Mesenchymal stem cell (in vitro differentiated cells and primary cell): ENCODE data around the gene PFN3.

ENCODE experiments used
- DNase-seq: peaks from one replicate; pipeline ENCODE4 v3.0.0-alpha.2; 2013
- H2AFZ ChIP-seq: one replicate; pipeline ENCODE4 v1.6.1; 2013; ENCODE audit warnings: low read depth, mild to moderate bottlenecking, control low read depth, inconsistent platforms, low read length, moderate library complexity
- H2AK5ac ChIP-seq: 2 replicates; pipeline ENCODE4 v1.6.1; 2013; ENCODE audit warnings: low read length, moderate library complexity, mild to moderate bottlenecking, inconsistent platforms; ENCODE audit not compliant: severe bottlenecking
- H2BK120ac ChIP-seq: one replicate; pipeline ENCODE4 v1.6.1; 2013; ENCODE audit warnings: low read depth, mild to moderate bottlenecking, inconsistent platforms, low read length, moderate library complexity
- H2BK12ac ChIP-seq, 2 experiments: one replicate each; pipeline ENCODE4 v1.6.1; 2013; ENCODE audit warnings: inconsistent platforms in 2 of 2, low read length in 2 of 2, mild to moderate bottlenecking in 2 of 2, moderate library complexity in 2 of 2, control low read depth in 1 of 2
- H2BK15ac ChIP-seq: one replicate; pipeline ENCODE4 v1.6.1; 2013; ENCODE audit warnings: mild to moderate bottlenecking, low read depth, inconsistent platforms; ENCODE audit not compliant: poor library complexity, severe bottlenecking
- H2BK5ac ChIP-seq: 2 replicates; pipeline ENCODE4 v1.6.1; 2013; ENCODE audit warnings: low read depth, mild to moderate bottlenecking, low read length, control low read depth, inconsistent platforms; ENCODE audit not compliant: poor library complexity, severe bottlenecking
- H3K14ac ChIP-seq, 2 experiments: one replicate each; pipeline ENCODE4 v1.6.1; 2013; ENCODE audit warnings: inconsistent platforms in 2 of 2, low read length in 2 of 2, control low read depth in 1 of 2, mild to moderate bottlenecking in 1 of 2, moderate library complexity in 1 of 2
- H3K18ac ChIP-seq, 2 experiments: one replicate each; pipeline ENCODE4 v1.6.1; 2013; ENCODE audit warnings: inconsistent platforms in 2 of 2, low read length in 2 of 2, control low read depth in 1 of 2, low read depth in 1 of 2, mild to moderate bottlenecking in 1 of 2
- H3K23ac ChIP-seq, 2 experiments: one replicate each; pipeline ENCODE4 v1.6.1; 2013; ENCODE audit warnings: inconsistent platforms in 2 of 2, low read length in 2 of 2, mild to moderate bottlenecking in 2 of 2, moderate library complexity in 2 of 2, control low read depth in 1 of 2
- H3K27ac ChIP-seq: 2 replicates; pipeline ENCODE4 v1.5.1; 2013; ENCODE audit warnings: mild to moderate bottlenecking, moderate library complexity, low read length, control low read depth, inconsistent platforms; ENCODE audit not compliant: poor library complexity, severe bottlenecking
- H3K27me3 ChIP-seq, 2 experiments: 2 replicates each; pipeline versions ENCODE4 v1.6.1 to v1.7.0; 2013; ENCODE audit warnings: low read length in 2 of 2, mild to moderate bottlenecking in 2 of 2, moderate library complexity in 2 of 2, control low read depth in 1 of 2, inconsistent platforms in 1 of 2; ENCODE audit not compliant: control insufficient read depth in 1 of 2, insufficient read depth in 1 of 2
- H3K36me3 ChIP-seq, 2 experiments: 2 replicates each; pipeline versions ENCODE4 v1.6.1 to v1.7.0; 2013; ENCODE audit warnings: low read length in 2 of 2, control low read depth in 1 of 2, inconsistent platforms in 1 of 2, low read depth in 1 of 2, mild to moderate bottlenecking in 1 of 2; ENCODE audit not compliant: insufficient read depth in 2 of 2, control insufficient read depth in 1 of 2
- H3K4ac ChIP-seq, 2 experiments: one replicate each; pipeline ENCODE4 v1.6.1; 2013; ENCODE audit warnings: inconsistent platforms in 2 of 2, low read length in 2 of 2, mild to moderate bottlenecking in 2 of 2, moderate library complexity in 2 of 2, control low read depth in 1 of 2, low read depth in 1 of 2
- H3K4me1 ChIP-seq: 2 replicates; pipeline ENCODE4 v1.6.1; 2013; ENCODE audit warnings: low read depth, low read length, control low read depth; ENCODE audit not compliant: control insufficient read depth, insufficient read depth
- H3K4me2 ChIP-seq: 2 replicates; pipeline ENCODE4 v1.6.1; 2013; ENCODE audit warnings: low read length, mild to moderate bottlenecking, inconsistent platforms; ENCODE audit not compliant: poor library complexity, severe bottlenecking
- H3K4me3 ChIP-seq, 2 experiments: 2 replicates each; pipeline versions ENCODE4 v1.5.1 to v1.7.0; 2013; ENCODE audit warnings: low read length in 2 of 2, mild to moderate bottlenecking in 2 of 2, control low read depth in 1 of 2, low read depth in 1 of 2; ENCODE audit not compliant: insufficient read depth in 1 of 2
- H3K79me1 ChIP-seq: replicated peaks from 2 replicates; pipeline ENCODE4 v1.6.1; 2013; ENCODE audit warnings: mild to moderate bottlenecking, control low read depth, low read length, inconsistent platforms; ENCODE audit not compliant: poor library complexity, severe bottlenecking
- H3K9ac ChIP-seq: 2 replicates; pipeline ENCODE4 v1.7.0; 2013; ENCODE audit warnings: mild to moderate bottlenecking, low read length, moderate library complexity
- H3K9me3 ChIP-seq: 2 replicates; pipeline ENCODE4 v1.7.0; 2013; ENCODE audit warnings: mild to moderate bottlenecking, low read length; ENCODE audit not compliant: control insufficient read depth
- H4K8ac ChIP-seq: one replicate; pipeline ENCODE4 v1.6.1; 2013; ENCODE audit warnings: inconsistent platforms, mild to moderate bottlenecking, low read length, moderate library complexity
- H4K91ac ChIP-seq: one replicate; pipeline ENCODE4 v1.6.1; 2013; ENCODE audit warnings: mild to moderate bottlenecking, low read length, inconsistent platforms
- WGBS: methylation state at CpG from one replicate; pipeline ENCODE4 v1.1.7; 2013; ENCODE audit warnings: mixed read lengths; 5-methylcytosine and 5-hydroxymethylcytosine counted together

The PFN3 gene

DNA sequence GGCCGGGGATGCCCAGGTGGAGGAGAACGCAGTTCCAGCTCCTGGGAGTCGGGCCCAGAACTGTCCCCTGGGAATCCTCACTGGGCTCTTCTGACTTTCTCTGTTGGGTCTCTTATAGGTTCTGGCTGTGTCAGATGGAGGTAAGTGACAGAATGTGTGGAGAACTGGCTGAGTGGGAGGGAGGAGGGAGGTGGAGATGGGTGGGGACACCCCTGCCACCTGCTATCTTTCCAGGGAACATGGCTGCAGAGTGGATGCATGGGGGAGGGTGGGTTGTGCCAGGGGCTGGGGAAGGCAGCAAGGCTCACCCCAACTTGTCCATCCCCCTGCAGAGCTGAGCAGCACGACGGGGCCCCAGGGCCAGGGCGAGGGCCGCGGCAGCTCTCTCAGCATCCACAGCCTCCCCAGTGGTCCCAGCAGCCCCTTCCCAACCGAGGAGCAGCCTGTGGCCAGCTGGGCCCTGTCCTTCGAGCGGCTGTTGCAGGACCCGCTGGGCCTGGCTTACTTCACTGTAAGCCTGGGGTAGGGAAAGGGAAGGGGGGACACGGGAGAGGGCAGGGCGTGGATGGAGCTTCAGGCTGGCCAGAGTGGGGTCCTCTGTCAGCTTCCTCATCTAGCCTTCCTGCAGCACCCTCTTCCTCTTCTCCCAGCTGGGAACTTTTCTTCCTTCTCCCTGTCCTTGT, 34.5 kb downstream of the PFN3 start:
- Histone ChIP-seq H3K4me1 (peaks cover 32% of the 10 kb centered on the region), H2BK5ac (no peak overlapping the region), H3K36me3 (no peaks in the 10 kb centered on the region), H3K27me3 (peaks cover 0 to 47% of the 10 kb centered on the region in 2 experiments), H3K27ac (peak overlapping the region; percentile 96), H3K4ac (peak overlapping the region; percentile 11 to 92), H3K4me2 (peak overlapping the region; percentile 92), H2AK5ac (peak overlapping the region; percentile 55), H3K18ac (peak overlapping the region; percentile 70 to 95), H2BK15ac (peak overlapping the region; percentile 15), H2BK120ac (peak overlapping the region; percentile 54), H3K4me3 (peak overlapping the region in 1 of 2 experiments; percentile 73), H4K8ac (peak overlapping the region; percentile 100), H3K9ac (peak overlapping the region; percentile 80), H2BK12ac (peak overlapping the region; percentile 29 to 92), H3K9me3 (no peaks in the 10 kb centered on the region), H4K91ac (peak overlapping the region; percentile 91), H3K14ac (peak overlapping the region in 1 of 2 experiments; percentile 80), H2AFZ (peak overlapping the region; percentile 8), H3K79me1 (no peaks in the 10 kb centered on the region), H3K23ac (peak overlapping the region in 1 of 2 experiments; percentile 35)
- no peak for DNase-seq
- WGBS: 85% methylated on average over 11 of the region's 14 CpGs

DNA sequence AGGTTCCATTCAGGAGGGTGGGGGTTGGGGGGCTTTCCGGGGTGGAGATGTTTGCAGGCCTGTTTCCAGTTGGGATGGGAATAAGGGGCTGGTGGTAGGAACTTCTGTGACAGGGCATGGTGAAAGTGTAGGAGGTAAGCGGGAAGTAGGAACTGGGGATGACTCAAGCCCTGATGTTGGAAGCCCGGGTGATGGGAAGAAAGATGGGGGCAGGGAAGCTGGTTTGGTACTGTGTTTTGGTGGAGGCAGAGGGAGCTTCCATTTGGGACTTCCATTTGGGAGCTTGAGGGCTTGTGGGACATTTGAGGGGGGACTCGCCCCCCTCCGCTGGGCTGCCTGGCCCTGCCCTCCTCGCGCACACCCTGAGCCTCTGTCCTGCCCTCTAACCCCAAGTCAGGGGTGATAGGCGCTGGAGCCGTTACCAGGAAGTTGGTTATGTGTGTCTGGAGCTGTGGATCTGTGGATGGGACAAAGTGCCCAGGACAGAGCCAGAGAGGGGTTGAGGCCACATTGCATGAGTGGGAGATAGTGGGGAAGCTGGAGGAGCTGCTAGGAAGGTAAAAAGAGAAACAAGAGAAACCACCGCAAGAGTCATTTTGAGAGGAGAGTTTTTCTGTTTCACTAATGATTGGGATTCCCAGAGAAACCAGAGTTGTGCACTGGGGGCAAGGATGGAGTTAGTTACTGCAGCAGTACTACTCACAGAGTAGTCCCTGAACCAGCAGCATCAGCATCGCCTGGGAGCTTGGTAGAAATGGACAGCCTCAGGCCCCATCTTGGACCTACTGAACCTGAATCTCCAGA, 36.1 kb downstream of the PFN3 start:
- Histone ChIP-seq H2AK5ac (no peak overlapping the region), H3K9me3 (no peaks in the 10 kb centered on the region), H2BK120ac (no peak overlapping the region), H4K8ac (peak overlapping the region; percentile 35), H2AFZ (no peak overlapping the region), H3K4me1 (peaks cover 32% of the 10 kb centered on the region), H2BK12ac (peak overlapping the region in 1 of 2 experiments; percentile 28), H3K4ac (peak overlapping the region; percentile 20 to 35), H3K79me1 (no peaks in the 10 kb centered on the region), H4K91ac (peak overlapping the region; percentile 60), H3K14ac (no peak overlapping the region), H3K23ac (no peak overlapping the region), H3K4me3 (no peak overlapping the region), H2BK15ac (no peak overlapping the region), H3K27me3 (peaks cover 0 to 52% of the 10 kb centered on the region in 2 experiments), H3K36me3 (no peaks in the 10 kb centered on the region), H2BK5ac (no peak overlapping the region), H3K18ac (peak overlapping the region in 1 of 2 experiments; percentile 9), H3K9ac (no peak overlapping the region), H3K27ac (no peak overlapping the region), H3K4me2 (no peak overlapping the region)
- DNase-seq: no peak
- WGBS: 81% methylated on average over 11 of the region's 11 CpGs

DNA sequence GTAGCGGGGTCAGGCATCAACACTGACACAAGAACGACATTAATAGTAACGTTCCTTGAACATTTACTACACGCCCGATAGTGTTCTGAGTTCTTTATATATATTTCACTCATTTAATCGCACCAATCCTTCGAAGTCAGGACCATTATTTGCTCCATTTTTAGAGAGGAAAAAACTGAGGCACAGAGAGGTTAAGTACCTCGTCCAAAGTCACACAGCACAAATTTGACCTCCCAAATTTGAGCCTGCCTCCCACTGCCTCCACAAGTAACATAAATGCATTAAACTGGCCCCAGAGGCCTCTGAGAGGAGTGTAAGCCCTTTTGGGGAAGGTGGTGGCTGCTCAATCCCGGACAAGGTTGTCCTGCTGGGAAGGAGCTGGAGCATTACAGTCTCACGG, 36.9 kb downstream of the PFN3 start:
- Histone ChIP-seq H3K27me3 (peaks cover 0 to 54% of the 10 kb centered on the region in 2 experiments), H3K18ac (no peak overlapping the region), H2BK5ac (no peak overlapping the region), H3K27ac (no peak overlapping the region), H3K9me3 (no peaks in the 10 kb centered on the region), H2BK15ac (no peak overlapping the region), H3K4ac (no peak overlapping the region), H3K79me1 (no peaks in the 10 kb centered on the region), H2BK12ac (no peak overlapping the region), H3K4me1 (peaks cover 31% of the 10 kb centered on the region), H2AFZ (peak overlapping the region; percentile 18), H4K91ac (no peak overlapping the region), H3K36me3 (no peaks in the 10 kb centered on the region), H4K8ac (peak overlapping the region; percentile 7), H3K23ac (no peak overlapping the region), H3K14ac (no peak overlapping the region), H3K9ac (no peak overlapping the region), H2BK120ac (no peak overlapping the region), H2AK5ac (peak overlapping the region; percentile 40), H3K4me2 (peak overlapping the region; percentile 89), H3K4me3 (peak overlapping the region; percentile 60 to 61)
- 64% methylated on average over 8 of the region's 10 CpGs for WGBS
- no peak for DNase-seq
